ENCODE results near the gene ZNF471.

Gene ZNF471

DNA sequence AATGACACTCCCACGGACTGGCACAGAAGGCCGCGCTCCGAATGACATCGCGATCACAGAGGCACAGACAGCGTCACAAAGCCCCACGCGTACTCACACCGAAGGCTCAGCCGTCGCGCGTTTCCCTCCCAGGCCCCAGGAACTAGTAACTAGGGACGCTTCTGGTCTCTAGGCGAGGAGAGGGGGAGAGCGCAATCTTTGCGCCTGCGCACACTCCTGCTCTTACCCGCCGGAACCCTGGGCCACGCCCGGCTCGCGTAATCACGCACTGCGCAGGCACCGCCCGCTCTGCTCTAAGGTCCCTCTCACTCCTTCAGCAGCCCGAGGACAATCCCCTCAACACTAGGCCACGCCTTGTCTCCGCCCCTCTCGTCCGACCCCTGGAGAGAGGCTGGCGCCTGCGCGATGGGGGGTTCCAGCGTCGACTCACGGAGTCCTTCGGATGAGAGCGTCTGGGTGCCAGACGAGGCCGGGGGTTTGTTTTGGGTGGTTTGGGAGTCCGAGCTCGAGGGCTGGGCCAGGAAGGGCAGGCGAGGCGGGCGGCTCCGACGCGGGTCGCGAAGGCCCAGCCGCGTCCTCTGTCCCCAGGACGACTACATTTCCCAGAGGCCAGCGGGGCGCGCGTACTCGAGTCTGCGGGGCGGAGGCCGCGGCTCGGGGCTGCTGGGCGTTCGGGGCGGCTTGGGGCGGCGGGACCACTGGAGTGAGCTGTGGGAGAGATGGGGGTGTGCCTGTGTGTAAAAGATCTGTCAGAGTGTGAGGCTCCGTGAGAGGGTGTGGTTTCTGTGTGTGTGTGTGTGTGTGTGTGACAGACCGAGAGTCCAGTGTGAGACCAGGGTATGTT, at the start of gene ZNF471:
Gene ZNF471, plus strand, starts transcription at position 410 of the 844 bp plus-strand sequence. CDS start 3,717 bp downstream, outside the sequence.
- DNase-seq: peak; percentile 75 to 86

DNA sequence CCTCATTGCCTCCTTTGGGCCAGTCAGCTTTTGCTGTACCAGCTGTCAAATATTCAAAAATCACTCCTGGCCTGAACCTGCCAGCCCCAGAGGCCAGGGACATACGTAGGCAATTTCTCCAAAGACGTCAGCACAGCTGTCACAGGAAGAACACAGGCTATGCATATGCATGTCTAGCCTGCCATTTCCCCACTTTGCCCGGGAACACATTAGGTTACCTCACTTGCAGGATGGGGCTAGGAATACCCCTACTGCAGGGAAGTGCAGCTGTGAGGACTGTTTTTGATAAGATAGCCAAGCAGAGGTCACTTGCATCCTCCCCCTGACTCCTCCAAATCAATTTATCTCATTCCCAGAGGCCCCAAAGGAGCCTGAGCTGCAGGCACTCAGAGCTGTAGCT, 33.3 kb upstream of the ZNF471 start:
- DNase-seq: no peak

DNA sequence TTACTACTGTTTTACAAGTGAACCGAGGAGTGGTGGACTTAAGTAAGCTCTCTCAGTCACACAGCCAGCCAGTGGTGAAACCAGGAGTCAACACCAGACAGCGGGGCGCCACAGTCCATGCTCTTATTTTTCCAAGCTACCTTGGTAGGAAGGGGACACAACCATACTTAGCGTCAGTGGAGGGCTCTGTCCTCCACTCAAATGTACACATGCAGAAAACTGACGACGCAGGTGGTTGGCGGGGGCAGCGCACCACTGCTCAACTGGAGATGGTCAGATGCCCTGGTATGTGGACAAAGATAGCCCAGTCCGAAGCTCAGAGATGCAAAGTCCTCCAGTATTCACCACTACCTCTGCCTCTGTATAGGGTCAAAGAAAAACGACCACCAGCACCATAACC, 31.6 kb upstream of the ZNF471 start:
- no peak for DNase-seq

DNA sequence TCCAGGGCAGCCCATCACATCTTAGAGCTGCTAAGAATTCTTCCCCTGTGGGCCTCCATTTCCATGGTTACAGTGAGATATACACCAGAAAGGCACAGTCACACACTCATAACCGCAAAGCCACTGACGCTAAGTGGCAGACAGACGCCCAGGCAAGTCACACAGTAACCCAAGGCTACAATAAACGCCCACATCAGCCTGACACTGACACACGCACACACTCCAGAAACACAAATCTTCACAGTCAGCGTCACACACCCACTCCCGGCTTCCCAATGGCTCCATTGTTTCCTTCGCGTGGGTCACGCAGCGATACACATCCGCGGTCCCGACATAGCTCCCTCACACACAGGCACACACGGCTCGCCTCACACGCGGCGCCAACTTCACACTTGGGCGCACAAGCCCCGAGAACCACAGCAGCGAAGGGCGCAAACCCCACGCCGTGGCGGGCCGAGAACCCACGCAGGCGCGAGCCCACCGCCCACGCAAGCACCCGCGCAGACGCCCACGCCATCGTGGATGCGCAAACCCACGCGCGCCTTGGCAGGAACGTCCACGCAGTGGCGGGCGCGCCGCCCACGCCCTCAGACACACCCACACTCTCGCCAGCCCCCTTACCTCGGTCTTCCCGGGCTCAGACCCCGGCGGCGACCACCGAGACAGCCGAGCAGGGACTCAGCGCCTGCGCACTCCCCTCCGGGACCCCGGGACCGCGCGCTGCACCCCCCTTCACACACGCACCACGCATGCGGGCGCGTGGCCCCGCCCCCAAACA, 30.8 kb upstream of the ZNF471 start, which contains the start of gene ZNF667:
Gene ZNF667, minus strand, starts transcription at position 695 of the 778 bp plus-strand sequence. CDS start 14,975 bp downstream, outside the sequence.
- DNase-seq: peak; percentile 2 to 62

DNA sequence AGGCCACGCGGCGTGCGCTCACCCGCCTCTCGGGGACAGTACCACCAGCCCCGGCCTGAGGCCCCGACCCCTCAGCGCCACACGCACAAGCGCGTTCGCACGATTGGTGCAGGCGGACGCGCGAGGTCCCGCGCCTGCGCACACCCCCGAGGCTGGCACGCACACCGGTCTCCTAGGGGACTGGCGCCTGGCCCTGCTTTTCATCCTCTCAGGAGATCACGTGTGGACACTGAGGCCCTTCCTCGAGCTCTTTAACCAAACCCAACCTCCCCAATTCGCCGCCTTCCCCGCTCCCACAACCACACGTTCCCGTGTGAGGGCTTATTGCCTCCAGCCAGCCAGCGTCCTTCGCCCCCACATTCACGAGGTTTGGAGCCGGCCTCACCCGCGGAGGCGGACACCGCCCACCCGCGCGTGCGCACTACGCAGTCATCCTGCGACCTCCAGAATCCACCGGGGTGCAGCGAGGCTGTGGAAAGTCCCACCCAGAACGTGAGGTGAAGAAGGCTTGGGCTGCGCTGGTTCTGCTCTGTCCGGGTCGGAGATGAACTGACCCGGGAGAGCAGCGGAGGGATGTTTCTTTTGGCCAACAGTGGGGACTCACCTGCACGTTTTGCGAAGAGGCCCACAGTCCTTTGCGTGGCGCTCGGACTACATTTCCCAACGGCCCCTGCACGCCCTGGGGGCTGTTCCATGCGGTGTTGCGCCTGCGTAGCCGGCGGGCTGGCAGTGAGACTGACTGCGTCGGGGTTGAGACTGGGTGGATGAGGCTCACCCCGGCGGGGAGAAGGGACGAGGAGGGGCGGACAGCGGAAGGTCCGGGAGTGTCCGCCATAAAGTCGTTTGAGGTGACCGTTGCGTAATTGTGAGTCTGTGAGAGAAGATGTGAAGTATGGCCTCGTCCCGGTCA, 30.0 kb upstream of the ZNF471 start:
- peak; percentile 53 to 70 for DNase-seq

DNA sequence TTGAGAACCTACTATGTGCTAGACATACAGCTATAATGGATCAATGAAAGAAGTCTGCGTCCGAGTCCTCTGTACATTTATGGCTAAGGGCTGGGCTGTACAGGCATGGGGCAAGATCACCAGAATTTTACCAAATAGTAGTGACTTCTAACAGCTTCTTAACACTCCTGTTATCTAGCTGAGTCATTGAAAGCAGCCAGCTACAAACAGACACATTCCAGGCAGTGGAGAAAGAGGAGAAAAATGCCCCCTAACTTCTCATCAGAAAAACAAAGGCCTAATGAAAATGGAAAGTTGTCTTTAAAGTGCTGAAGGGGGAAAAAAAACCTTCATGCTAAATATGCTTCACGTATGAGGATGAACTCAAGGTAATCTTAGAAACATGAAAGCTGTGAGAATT, 16.3 kb upstream of the ZNF471 start:
- DNase-seq: no peak

DNA sequence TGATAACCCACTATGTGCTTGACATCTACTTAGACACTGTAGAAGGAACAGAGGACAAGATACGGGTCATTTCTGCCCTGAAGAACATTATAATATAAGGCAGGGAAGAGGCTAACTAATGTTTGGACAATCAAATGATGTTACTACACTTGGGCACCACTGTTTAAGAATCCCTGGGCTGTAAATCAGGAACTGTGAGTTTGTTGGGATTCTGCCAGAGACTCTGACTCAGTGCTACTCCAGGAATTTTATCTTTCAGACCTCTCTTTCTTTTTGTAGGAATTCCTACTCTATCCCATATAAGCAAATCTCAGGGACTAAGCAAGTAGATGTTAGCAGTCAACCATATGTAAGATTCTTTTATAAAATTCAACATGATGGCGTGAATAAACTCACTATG, 3.1 kb upstream of the ZNF471 start:
- DNase-seq: no peak

DNA sequence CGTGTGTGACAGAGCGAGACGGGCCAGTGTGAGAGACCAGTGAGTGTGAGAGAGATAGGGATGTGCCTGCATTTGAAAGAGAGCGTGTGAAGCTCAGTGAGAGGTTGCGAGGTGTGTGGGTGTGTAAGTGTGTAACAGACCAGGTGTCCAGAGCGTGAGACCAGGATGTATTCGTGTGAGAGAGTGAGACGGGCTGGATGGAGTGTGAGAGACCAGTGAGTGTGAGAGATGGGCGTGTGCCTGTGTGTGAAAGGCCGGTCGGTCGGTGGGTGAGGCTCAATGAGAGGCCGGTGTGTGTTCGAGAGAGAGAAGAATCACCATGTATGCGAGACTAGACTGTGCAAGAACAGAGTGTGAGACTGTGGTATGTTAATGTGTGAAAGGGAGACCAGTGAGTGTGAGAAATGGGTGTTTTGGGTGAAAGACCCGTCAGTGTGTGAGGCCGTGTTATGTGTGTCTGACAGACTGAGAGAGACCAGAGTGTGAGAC, 679 bp downstream of the ZNF471 start:
- no peak for DNase-seq

DNA sequence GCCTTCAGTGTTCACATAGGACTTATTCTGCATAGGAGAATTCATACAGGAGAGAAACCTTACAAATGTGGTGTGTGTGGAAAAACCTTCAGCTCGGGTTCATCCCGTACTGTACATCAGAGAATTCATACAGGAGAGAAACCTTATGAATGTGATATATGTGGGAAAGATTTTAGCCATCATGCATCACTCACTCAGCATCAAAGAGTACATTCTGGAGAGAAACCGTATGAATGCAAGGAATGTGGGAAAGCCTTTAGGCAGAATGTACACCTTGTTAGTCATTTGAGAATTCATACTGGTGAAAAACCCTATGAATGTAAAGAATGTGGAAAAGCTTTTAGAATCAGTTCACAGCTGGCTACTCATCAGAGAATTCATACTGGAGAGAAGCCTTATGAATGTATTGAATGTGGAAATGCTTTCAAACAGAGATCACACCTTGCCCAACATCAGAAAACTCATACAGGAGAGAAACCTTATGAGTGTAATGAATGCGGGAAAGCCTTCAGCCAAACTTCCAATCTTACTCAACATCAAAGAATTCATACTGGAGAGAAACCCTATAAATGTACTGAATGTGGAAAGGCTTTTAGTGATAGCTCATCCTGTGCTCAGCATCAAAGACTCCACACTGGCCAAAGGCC, 17.7 kb downstream of the ZNF471 start:
- no peak for DNase-seq

DNA sequence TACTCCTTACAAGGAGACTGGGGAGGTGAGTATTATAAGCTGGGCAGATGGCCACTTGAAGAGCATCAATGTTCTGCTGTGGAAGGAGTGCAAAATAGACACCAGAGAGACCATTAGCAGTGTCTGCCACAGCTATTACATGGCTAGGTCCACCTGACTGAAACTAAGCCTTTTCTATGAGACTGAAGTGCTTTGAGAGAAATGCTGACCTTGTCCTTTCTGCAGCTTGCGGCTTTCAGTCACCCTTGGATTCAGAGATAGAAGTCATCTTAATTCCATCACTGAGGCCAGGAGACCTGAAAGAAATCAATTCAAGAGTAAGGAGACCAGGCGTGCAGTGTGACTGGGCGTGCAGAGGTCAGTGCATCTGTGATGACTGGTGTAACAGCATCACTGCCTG, 29.8 kb downstream of the ZNF471 start:
- no peak for DNase-seq

DNA sequence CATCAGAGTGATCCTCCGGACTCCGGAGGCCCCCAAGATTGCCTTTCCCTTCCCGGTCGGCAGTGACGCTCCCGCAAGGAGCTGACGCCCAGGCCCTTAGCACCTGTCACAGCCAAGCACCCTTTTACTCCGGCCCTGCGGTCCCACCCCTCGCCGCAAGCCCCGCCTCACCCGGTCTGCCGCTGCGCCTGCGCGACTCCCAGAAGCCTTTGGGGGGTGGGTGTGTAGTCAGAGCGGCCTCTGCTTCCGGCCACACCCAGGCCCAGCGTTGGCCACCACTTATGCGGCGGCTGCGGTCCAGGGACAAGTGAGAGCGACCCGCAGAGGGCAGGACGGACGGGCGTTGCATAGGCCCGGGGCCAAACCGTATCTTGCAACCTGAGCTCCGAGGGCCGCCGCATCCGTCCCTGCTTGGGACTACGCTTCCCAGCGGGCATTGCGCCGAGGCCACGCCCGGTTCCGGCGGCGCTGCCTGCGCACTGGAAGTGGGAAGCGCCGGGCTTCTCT, 30.7 kb downstream of the ZNF471 start:
- peak; percentile 86 to 90 for DNase-seq

DNA sequence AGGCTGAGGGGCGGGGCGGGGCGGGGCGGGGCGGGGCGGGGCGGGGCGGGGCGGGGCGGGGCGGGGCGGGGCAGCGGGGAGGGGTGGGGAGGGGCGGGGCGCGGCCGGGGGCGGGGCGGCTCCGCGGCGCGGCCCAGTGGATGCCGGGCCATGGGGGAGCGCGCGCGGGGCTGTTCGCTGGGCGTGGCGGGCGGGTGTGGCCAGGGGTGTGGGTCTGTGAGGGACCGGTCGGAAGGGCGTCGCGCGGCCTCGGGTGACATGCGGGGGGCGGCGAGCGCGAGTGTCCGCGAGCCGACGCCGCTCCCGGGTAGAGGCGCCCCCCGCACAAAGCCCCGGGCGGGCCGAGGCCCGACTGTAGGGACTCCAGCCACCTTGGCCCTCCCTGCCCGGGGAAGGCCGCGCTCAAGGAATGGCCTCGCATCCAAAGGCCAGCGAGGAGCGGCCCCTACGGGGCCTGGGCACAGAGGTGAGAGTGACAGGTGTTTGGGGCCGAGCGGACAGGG, 31.2 kb downstream of the ZNF471 start, which contains the start of gene ZFP28:
Gene ZFP28, plus strand, starts transcription at position 188 of the 503 bp plus-strand sequence. Its CDS starts 71 bp downstream, at position 259.
- peak in 1 of 2 experiments; percentile 72 for DNase-seq

DNA sequence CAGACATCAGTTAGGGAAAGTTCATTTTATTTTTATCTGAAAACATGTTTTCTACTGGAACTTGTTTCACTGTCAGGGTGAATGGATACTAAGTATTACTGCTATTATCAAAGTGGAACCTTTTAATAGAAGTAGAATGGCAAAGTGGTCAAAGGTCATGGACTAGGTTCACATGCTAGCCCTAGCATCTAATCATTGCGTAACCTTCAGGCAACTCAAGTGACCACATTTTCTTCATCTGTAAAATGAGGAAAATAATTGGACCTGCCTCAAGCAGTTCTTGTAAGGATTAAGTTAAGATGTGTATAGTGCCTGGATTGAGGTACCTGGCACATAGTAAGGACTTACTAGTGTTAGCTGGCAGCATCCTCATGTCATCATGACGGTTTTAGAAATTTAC, 36.1 kb downstream of the ZNF471 start:
- no peak for DNase-seq

DNA sequence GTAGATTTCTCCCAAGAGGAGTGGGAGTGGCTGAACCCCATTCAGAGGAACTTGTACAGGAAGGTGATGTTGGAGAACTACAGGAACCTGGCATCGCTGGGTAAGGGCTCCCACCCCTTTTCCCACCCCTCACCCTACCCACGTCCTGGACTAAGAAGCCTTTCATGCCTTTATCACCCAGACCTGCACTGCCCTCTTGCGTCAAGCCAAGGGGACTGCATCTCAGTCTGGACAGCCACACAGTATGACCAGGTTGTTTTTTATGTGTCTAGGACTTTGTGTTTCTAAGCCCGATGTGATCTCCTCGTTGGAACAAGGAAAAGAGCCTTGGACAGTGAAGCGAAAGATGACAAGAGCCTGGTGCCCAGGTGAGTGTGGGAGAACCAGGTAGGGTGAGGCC, 39.9 kb downstream of the ZNF471 start:
- DNase-seq: no peak

DNA sequence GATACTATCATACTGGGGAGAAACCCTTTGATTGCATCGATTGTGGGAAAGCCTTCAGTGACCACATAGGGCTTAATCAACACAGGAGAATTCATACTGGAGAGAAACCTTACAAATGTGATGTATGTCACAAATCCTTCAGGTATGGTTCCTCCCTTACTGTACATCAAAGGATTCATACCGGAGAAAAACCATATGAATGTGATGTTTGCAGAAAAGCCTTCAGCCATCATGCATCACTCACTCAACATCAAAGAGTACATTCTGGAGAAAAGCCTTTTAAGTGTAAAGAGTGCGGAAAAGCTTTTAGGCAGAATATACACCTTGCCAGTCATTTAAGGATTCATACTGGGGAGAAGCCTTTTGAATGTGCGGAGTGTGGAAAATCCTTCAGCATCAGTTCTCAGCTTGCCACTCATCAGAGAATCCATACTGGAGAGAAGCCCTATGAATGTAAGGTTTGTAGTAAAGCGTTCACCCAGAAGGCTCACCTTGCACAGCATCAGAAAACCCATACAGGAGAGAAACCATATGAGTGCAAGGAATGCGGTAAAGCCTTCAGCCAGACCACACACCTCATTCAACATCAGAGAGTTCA, 46.7 kb downstream of the ZNF471 start:
- no peak for DNase-seq

DNA sequence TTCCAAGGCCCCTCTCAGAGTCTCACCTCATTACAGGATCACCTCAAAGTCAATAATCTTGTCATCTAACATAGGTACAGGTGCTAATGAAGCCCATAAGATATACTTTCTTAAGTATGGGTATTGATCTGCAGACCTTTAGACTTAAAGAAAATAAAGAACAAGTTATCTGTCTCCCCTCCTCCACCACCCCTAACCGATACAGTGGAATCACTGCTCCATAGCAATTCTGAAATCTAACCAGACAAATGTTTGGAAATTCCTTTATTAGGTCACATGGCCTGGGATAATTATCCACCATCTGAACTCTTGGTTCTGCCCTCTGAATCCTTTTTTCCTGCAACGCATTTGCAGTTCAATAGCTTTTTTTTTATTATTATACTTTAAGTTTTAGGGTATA, 55.1 kb downstream of the ZNF471 start:
- DNase-seq: no peak

DNA sequence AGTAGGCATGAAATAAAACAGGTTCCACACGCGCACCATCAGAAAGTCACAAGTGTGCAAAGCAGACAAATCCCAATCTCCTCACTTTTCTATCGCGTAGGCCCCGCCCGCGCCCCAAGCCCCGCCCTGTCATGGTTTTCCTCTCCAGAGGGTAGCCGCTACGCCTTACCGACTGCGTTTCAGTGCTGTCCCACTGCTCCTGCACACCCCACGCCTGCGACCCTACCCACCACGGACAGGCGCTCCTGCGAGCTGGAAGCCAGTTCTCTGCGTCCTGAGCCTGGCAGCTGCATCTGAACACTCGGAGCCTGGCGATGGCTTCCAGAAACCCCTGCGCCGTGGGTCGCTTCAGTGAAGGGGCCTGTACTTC, 59.2 kb downstream of the ZNF471 start:
- peak; percentile 22 to 44 for DNase-seq

DNA sequence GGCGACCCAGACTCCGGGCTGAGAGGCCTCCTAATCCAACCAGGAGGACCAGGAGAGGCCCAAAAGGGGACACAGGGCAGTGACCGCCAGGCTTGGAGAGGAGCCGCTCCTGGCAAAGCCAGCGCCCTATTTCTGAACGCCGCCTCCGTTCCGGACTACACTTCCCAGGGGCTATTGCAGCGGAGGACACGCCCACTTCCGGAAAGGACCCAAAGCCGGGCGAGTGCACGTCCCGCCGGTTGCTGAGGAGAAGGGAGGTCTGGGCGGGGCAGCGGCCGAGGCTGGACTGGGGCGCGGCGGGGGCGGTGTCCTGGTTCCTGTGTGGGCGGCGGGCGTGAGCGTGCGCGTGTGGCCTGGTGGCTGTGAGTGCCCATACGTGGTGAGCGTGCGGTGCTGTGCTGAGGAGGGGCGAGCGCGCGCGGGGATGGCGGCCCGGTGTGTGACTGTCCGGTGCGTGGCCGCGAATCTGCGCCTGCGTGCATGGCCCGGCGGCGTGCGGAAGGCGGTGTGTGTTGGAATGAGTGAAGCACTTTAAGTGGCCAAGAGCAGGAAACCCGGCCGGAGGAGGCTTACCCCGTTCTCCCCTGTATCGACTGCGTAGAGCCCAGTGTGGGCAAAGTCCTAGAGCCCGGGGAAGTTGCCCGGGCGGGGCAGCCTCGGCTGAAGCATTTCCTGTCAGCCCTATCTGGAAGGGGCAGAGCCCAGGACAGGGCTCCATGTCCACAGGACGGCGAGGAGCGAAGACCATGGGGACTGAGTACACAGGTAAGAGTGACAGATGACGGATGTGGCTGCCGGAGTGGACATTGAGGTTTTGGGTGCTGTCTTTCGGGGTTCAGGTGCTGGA, 59.8 kb downstream of the ZNF471 start, which contains the start of gene ZNF470:
Gene ZNF470, plus strand, starts transcription at position 195 of the 847 bp plus-strand sequence. CDS start 2,844 bp downstream, outside the sequence.
- DNase-seq: peak; percentile 83 to 84

DNA sequence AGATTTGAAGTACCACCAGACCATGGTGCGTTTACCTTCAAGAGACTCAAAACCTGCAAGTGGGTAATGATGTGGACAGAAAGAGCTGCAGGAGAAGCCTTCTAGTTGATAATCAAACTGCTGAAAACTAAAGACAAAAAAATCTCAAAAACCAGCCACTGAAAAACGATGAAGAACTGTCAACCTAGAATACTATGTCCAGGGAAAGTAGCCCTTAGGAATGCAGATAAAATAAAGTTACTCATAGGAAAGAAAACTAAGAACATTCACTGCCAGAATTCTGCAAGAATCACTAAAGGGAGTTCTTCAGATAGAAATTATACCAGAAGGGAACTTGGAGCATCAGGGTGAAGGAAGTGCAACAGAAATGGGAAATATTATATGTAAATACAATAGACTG, 64.9 kb downstream of the ZNF471 start:
- no peak for DNase-seq

DNA sequence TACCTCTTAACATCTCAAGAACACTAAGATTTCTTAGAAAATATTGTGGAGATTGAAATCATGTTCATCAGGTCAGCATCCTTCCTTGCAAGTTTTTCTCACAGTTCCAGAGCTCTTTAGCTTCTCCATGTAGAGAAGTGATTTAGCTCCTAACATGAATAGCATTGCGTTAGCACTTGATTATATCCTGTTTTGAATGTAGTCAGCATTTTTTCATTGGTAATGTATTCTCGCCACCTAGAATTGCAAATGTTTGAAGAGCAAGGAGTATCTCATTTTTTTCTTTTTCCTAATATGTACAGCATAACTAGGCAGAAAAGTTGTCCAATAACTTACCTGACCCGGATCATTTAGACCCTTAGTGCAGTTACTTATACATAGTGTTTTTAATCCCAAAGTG, 66.3 kb downstream of the ZNF471 start:
- no peak for DNase-seq
